Measurements from ENCODE around the gene CDC27.
"Not testable (repeated sequence)": the region's sequence is repeated elsewhere in the genome, so short reads cannot be mapped to it uniquely, and the experiment has no call there.

Gene CDC27

GRCh38 chr17:47188876-47189731, at the start of gene CDC27:
CDC27 (minus strand) TSS chr17:47189295; CDS start chr17:47189172, 123 bp downstream.
- DNase-seq (ENCODE audit: low read depth in 2 of 2), result peak; percentile 97 to 99

- DNase-seq (ENCODE audit: low read depth in 2 of 2), result no peak
These were observed 49.4 kb upstream of the CDC27 start for GRCh38 chr17:47238321-47239010.

- no peak for DNase-seq (ENCODE audit: low read depth in 2 of 2)
These were observed 48.7 kb upstream of the CDC27 start for GRCh38 chr17:47237841-47238240.

- DNase-seq (ENCODE audit: low read depth in 2 of 2), result no peak
These were observed 46.8 kb upstream of the CDC27 start for GRCh38 chr17:47235923-47236322.

GRCh38 chr17:47235506-47235905, 46.4 kb upstream of the CDC27 start:
- DNase-seq (ENCODE audit: low read depth in 2 of 2), result no peak

GRCh38 chr17:47232465-47232864, 43.4 kb upstream of the CDC27 start:
- DNase-seq (ENCODE audit: low read depth in 2 of 2), result no peak

- no peak for DNase-seq (ENCODE audit: low read depth in 2 of 2)
These were observed 42.8 kb upstream of the CDC27 start for GRCh38 chr17:47231866-47232265.

- DNase-seq (ENCODE audit: low read depth in 2 of 2), result no peak
These were observed 42.2 kb upstream of the CDC27 start for GRCh38 chr17:47231334-47231733.

GRCh38 chr17:47230864-47231263, 41.8 kb upstream of the CDC27 start:
- DNase-seq (ENCODE audit: low read depth in 2 of 2), result no peak

GRCh38 chr17:47229535-47230443, 40.7 kb upstream of the CDC27 start:
- DNase-seq (ENCODE audit: low read depth in 2 of 2), result peak; percentile 32 to 63

GRCh38 chr17:47227862-47228261, 38.8 kb upstream of the CDC27 start:
- DNase-seq (ENCODE audit: low read depth in 2 of 2), result no peak

- DNase-seq (ENCODE audit: low read depth in 2 of 2), result no peak
These were observed 37.0 kb upstream of the CDC27 start for GRCh38 chr17:47225911-47226688.

- DNase-seq (ENCODE audit: low read depth in 2 of 2), result no peak
These were observed 36.4 kb upstream of the CDC27 start for GRCh38 chr17:47225436-47225858.

- no peak for DNase-seq (ENCODE audit: low read depth in 2 of 2)
These were observed 35.9 kb upstream of the CDC27 start for GRCh38 chr17:47224966-47225365.

GRCh38 chr17:47224077-47224476, 35.0 kb upstream of the CDC27 start:
- DNase-seq (ENCODE audit: low read depth in 2 of 2), result not testable (repeated sequence)

GRCh38 chr17:47223460-47223859, 34.4 kb upstream of the CDC27 start:
- DNase-seq (ENCODE audit: low read depth in 2 of 2), result no peak

- no peak for DNase-seq (ENCODE audit: low read depth in 2 of 2)
These were observed 33.9 kb upstream of the CDC27 start for GRCh38 chr17:47223007-47223406.

- no peak for DNase-seq (ENCODE audit: low read depth in 2 of 2)
These were observed 33.0 kb upstream of the CDC27 start for GRCh38 chr17:47222047-47222446.

- DNase-seq (ENCODE audit: low read depth in 2 of 2), result no peak
These were observed 32.1 kb upstream of the CDC27 start for GRCh38 chr17:47221154-47221553.

GRCh38 chr17:47220531-47220999, 31.5 kb upstream of the CDC27 start:
- DNase-seq (ENCODE audit: low read depth in 2 of 2), result no peak

Measured in stimulated activated CD8-positive, alpha-beta memory T cell treated with anti-CD3 and anti-CD28 coated beads, Interleukin-15, amount 100 ng/mL, for 4 hours (primary cell).